ENCODE data around the gene DAO. TPM values are rescaled to one million over a fixed set of nuclear protein-coding genes. Genes with fewer than 3 reads are reported as not detected.

The DAO gene
- not detected in 2 replicates for total RNA-seq (2012; rRNA removed)
- polyA plus RNA-seq (2012; rRNA removed) = not detected in 2 replicates
- polyA plus RNA-seq (2012; cell fraction: cytosol; rRNA removed) = not detected in 2 replicates
- polyA plus RNA-seq (2012; cell fraction: nucleus; rRNA removed; ENCODE audit: low replicate concordance) = 0.11 TPM in 1 of 2 replicates, not detected in the other
- Bru-seq, nascent RNA = percentile 3 among the genes with signal in this experiment
- BruChase-seq, experiment 1, labeled RNA remaining after a 6-hour chase = percentile 13 among the genes with signal in this experiment
- BruChase-seq, experiment 2, labeled RNA remaining after a 2-hour chase = percentile 6 among the genes with signal in this experiment
- long read RNA-seq = 0 reads

DNA sequence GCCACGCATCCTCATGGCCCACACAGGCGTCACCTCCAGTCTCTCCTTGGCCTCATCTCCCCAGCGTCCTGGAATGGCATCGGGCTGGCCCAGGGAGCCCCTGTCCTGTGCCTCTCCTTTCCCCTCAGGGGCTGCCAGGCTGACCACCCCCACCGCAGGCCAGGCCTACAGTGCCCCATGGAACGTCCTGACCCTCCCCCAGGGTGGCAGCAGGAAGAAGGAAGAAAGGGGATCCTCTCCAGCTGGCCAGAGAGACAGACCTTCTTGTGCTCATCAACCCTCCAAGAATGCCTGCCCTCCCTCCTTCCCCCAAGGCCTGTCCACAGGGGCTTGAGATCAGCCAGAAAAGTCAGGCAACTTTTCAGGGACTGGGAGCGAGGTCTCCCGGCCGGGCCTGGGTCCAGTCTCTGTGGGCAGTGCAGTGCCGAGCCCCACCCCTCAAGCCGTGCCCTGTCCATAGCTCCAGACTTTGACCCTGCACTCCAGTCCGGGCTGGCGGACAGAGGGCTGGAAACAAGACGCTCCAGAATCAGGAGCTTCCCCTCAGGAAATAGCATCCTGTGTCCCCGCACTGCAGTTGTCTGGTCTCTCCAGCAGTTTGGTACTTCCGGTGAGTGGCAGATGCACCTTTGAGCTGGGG, at the start of gene DAO:
TSS of gene DAO (plus strand) at position 478 of the 640 bp plus-strand sequence. CDS start 4,915 bp downstream, outside the sequence.
- no peak within 1 kb of the TSS for H3K9ac ChIP-seq (ENCODE audit: low read depth, low read length)
- H3K56ac ChIP-seq (ENCODE audit: extremely low read depth, insufficient read depth, low read length) = no peak within 1 kb of the TSS
- CTCF ChIA-PET = no interaction called here
- no peak within 1 kb of the TSS for H3K4ac ChIP-seq (ENCODE audit: low read depth, low read length)
- whole genome bisulfite sequencing, 2 experiments (ENCODE audit: extremely low coverage in 2 of 2, insufficient read length in 1 of 2) = 52% methylated on average over 3 of the region's 16 CpGs; no CpG with 5 or more reads in 1 of the 2 experiments
- no peaks in the 10 kb centered on the region for H3K36me3 ChIP-seq (ENCODE audit: control insufficient read depth, insufficient read depth, low read length)
- H4K91ac ChIP-seq (ENCODE audit: insufficient read depth, low read depth, low read length) = no peak within 1 kb of the TSS
- H3K4me2 ChIP-seq (ENCODE audit: low read depth, low read length) = no peak within 1 kb of the TSS
- no peak within 1 kb of the TSS for H4K5ac ChIP-seq (ENCODE audit: low read depth, low read length)
- no peak within 1 kb of the TSS for H2AK5ac ChIP-seq (ENCODE audit: low read depth, low read length)
- no TSS peak for BruUV-seq (replicated peaks)
- POLR2A ChIA-PET (ENCODE audit: unreplicated experiment) = no interaction called here
- H2AFZ ChIP-seq (replicated peaks; ENCODE audit: low read length, poor library complexity) = peak within 1 kb of the TSS; percentile 53
- H2BK5ac ChIP-seq (ENCODE audit: low read depth, low read length, poor library complexity, severe bottlenecking) = no peak within 1 kb of the TSS
- no peak for DNase-seq
- no peak within 1 kb of the TSS for H3K27ac ChIP-seq (ENCODE audit: insufficient read depth, low read length)
- H3K9me3 ChIP-seq (ENCODE audit: control insufficient read depth, insufficient read depth, low read length) = no peaks in the 10 kb centered on the region
- H3K18ac ChIP-seq (ENCODE audit: low read depth, low read length) = no peak within 1 kb of the TSS
- H3K4me3 ChIP-seq (ENCODE audit: insufficient read depth, low read depth, low read length) = no peak within 1 kb of the TSS
- ATAC-seq (ENCODE audit: low read depth) = no peak
- H4K20me1 ChIP-seq (ENCODE audit: insufficient read depth, low read length) = no peaks in the 10 kb centered on the region
- H3K79me1 ChIP-seq (ENCODE audit: low read depth in 1 of 2, low read length in 2 of 2) = no peaks in the 10 kb centered on the region
- no peak within 1 kb of the TSS for H3K14ac ChIP-seq (replicated peaks; ENCODE audit: low read depth, low read length)
- no peaks in the 10 kb centered on the region for H3K4me1 ChIP-seq (ENCODE audit: control insufficient read depth, insufficient read depth, low read length)
- no peak within 1 kb of the TSS for H2BK15ac ChIP-seq (ENCODE audit: low read depth, low read length)
- intact Hi-C loops (cut with micrococcal nuclease) = no loop called here
- no peak within 1 kb of the TSS for H2AK9ac ChIP-seq (replicated peaks; ENCODE audit: low read depth, low read length, poor library complexity)
- H3K27me3 ChIP-seq (ENCODE audit: control insufficient read depth, insufficient read depth, low read length) = peaks cover 10% of the 10 kb centered on the region
- no peaks in the 10 kb centered on the region for H3K9me1 ChIP-seq (ENCODE audit: insufficient read depth, low read length)
- no peak within 1 kb of the TSS for H3K23ac ChIP-seq (ENCODE audit: low read depth, low read length)
- dilution Hi-C loops (cut with HindIII; ENCODE audit: low sequenced_read_pairs, unreplicated experiment) = no loop called here
- in situ Hi-C loops (cut with MboI; ENCODE audit: low sequenced_read_pairs) = no loop called here
- H2BK20ac ChIP-seq (ENCODE audit: low read depth, low read length) = no peak within 1 kb of the TSS
- H4K8ac ChIP-seq (ENCODE audit: low read depth in 2 of 2, low read length in 2 of 2) = no peak within 1 kb of the TSS
- no peak within 1 kb of the TSS for H2BK120ac ChIP-seq (ENCODE audit: low read depth, low read length)
- no peak for TF ChIP-seq RCOR1 (IDR thresholded peaks at IDR 0.05; ENCODE audit: insufficient replicate concordance, low read length)
- TF ChIP-seq, protein P1, sequence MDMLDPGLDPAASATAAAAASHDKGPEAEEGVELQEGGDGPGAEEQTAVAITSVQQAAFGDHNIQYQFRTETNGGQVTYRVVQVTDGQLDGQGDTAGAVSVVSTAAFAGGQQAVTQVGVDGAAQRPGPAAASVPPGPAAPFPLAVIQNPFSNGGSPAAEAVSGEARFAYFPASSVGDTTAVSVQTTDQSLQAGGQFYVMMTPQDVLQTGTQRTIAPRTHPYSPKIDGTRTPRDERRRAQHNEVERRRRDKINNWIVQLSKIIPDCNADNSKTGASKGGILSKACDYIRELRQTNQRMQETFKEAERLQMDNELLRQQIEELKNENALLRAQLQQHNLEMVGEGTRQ (IDR thresholded peaks at IDR 0.05; ENCODE audit: low read depth, low read length) = no peak
- no peak for TF ChIP-seq SMC3 (IDR thresholded peaks at IDR 0.05; ENCODE audit: low read depth, low read length)
- no peak for TF ChIP-seq RAD21 (IDR thresholded peaks at IDR 0.05; ENCODE audit: low read length)
- no peak for TF ChIP-seq MAFK (IDR thresholded peaks at IDR 0.05; ENCODE audit: low read depth, low read length)
- no peak for TF ChIP-seq RFX5 (IDR thresholded peaks at IDR 0.05; ENCODE audit: low read depth, low read length)
- TF ChIP-seq BHLHE40 (IDR thresholded peaks at IDR 0.05; ENCODE audit: low read depth, low read length) = no peak
- TF ChIP-seq MXI1 (IDR thresholded peaks at IDR 0.05; ENCODE audit: borderline replicate concordance, low read depth, low read length) = no peak
- TF ChIP-seq NFE2L2 (IDR thresholded peaks at IDR 0.05; ENCODE audit: low read depth, low read length) = no peak
- no peak for TF ChIP-seq POLR2A (IDR thresholded peaks at IDR 0.05; ENCODE audit: low read depth, low read length)
- TF ChIP-seq FOS (IDR thresholded peaks at IDR 0.05; ENCODE audit: low read depth, low read length) = no peak
- TF ChIP-seq CEBPB (IDR thresholded peaks at IDR 0.05; ENCODE audit: low read depth, low read length) = no peak
- TF ChIP-seq, protein P2, sequence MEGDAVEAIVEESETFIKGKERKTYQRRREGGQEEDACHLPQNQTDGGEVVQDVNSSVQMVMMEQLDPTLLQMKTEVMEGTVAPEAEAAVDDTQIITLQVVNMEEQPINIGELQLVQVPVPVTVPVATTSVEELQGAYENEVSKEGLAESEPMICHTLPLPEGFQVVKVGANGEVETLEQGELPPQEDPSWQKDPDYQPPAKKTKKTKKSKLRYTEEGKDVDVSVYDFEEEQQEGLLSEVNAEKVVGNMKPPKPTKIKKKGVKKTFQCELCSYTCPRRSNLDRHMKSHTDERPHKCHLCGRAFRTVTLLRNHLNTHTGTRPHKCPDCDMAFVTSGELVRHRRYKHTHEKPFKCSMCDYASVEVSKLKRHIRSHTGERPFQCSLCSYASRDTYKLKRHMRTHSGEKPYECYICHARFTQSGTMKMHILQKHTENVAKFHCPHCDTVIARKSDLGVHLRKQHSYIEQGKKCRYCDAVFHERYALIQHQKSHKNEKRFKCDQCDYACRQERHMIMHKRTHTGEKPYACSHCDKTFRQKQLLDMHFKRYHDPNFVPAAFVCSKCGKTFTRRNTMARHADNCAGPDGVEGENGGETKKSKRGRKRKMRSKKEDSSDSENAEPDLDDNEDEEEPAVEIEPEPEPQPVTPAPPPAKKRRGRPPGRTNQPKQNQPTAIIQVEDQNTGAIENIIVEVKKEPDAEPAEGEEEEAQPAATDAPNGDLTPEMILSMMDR (conservative IDR thresholded peaks at IDR 0.05; ENCODE audit: low read depth, low read length) = no peak

Measured in IMR-90 (cell line).